ENCODE results near the gene SLC39A11. TPM values are rescaled to one million over a fixed set of nuclear protein-coding genes. Genes with fewer than 3 reads are reported as not detected.

The SLC39A11 gene
- total RNA-seq, 1 experiment from 2014 or later: 18.6 TPM

- BruUV-seq (replicated peaks): no TSS peak
- H3K36me3 ChIP-seq (ENCODE audit: insufficient read depth, low read length, poor library complexity, severe bottlenecking): no peaks in the 10 kb centered on the region
- ChIA-PET POLR2A (ENCODE audit: low non-redundant PET) (no interaction called here), CTCF (no interaction called here)
- H3K9me3 ChIP-seq (ENCODE audit: low read depth, low read length, poor library complexity, severe bottlenecking): no peaks in the 10 kb centered on the region
- intact Hi-C loops (cut with micrococcal nuclease; ENCODE audit: unreplicated experiment): no loop called here
- H3K4me3 ChIP-seq (ENCODE audit: low read depth, low read length, poor library complexity, severe bottlenecking): no peak overlapping the region
- DNase-seq (ENCODE audit: low spot score): no peak
- no peak for TF ChIP-seq EZH2 (IDR thresholded peaks at IDR 0.05; ENCODE audit: borderline replicate concordance, low read depth, low read length, poor library complexity, severe bottlenecking)
- TF ChIP-seq, protein P1, sequence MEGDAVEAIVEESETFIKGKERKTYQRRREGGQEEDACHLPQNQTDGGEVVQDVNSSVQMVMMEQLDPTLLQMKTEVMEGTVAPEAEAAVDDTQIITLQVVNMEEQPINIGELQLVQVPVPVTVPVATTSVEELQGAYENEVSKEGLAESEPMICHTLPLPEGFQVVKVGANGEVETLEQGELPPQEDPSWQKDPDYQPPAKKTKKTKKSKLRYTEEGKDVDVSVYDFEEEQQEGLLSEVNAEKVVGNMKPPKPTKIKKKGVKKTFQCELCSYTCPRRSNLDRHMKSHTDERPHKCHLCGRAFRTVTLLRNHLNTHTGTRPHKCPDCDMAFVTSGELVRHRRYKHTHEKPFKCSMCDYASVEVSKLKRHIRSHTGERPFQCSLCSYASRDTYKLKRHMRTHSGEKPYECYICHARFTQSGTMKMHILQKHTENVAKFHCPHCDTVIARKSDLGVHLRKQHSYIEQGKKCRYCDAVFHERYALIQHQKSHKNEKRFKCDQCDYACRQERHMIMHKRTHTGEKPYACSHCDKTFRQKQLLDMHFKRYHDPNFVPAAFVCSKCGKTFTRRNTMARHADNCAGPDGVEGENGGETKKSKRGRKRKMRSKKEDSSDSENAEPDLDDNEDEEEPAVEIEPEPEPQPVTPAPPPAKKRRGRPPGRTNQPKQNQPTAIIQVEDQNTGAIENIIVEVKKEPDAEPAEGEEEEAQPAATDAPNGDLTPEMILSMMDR (conservative IDR thresholded peaks at IDR 0.05; ENCODE audit: low read depth, low read length): no peak
- no peaks in the 10 kb centered on the region for H3K27me3 ChIP-seq (replicated peaks; ENCODE audit: insufficient read depth, low read depth, low read length, poor library complexity)
- no peak overlapping the region for H3K27ac ChIP-seq (ENCODE audit: low read depth, low read length, poor library complexity, severe bottlenecking)
- H3K4me1 ChIP-seq (ENCODE audit: insufficient read depth, low read length, poor library complexity, severe bottlenecking): no peaks in the 10 kb centered on the region
Observed at GRCh38 chr17:72792771-72793170, 299.7 kb downstream of the SLC39A11 start.

- POLR2A ChIA-PET (ENCODE audit: low non-redundant PET): no interaction called here
- CTCF ChIA-PET: no interaction called here
- no peaks in the 10 kb centered on the region for H3K9me3 ChIP-seq (ENCODE audit: low read depth, low read length, poor library complexity, severe bottlenecking)
- H3K4me1 ChIP-seq (ENCODE audit: insufficient read depth, low read length, poor library complexity, severe bottlenecking): no peaks in the 10 kb centered on the region
- no peak for DNase-seq (ENCODE audit: low spot score)
- no peak overlapping the region for H3K27ac ChIP-seq (ENCODE audit: low read depth, low read length, poor library complexity, severe bottlenecking)
- no TSS peak for BruUV-seq (replicated peaks)
- H3K27me3 ChIP-seq (replicated peaks; ENCODE audit: insufficient read depth, low read depth, low read length, poor library complexity): no peaks in the 10 kb centered on the region
- H3K36me3 ChIP-seq (ENCODE audit: insufficient read depth, low read length, poor library complexity, severe bottlenecking): no peaks in the 10 kb centered on the region
- no peak overlapping the region for H3K4me3 ChIP-seq (ENCODE audit: low read depth, low read length, poor library complexity, severe bottlenecking)
- TF ChIP-seq EZH2 (IDR thresholded peaks at IDR 0.05; ENCODE audit: borderline replicate concordance, low read depth, low read length, poor library complexity, severe bottlenecking): no peak
- TF ChIP-seq, protein P1 (conservative IDR thresholded peaks at IDR 0.05; ENCODE audit: low read depth, low read length): no peak
- intact Hi-C loops (cut with micrococcal nuclease; ENCODE audit: unreplicated experiment): no loop called here
Observed at GRCh38 chr17:72790190-72790589, 302.3 kb downstream of the SLC39A11 start.

DNA sequence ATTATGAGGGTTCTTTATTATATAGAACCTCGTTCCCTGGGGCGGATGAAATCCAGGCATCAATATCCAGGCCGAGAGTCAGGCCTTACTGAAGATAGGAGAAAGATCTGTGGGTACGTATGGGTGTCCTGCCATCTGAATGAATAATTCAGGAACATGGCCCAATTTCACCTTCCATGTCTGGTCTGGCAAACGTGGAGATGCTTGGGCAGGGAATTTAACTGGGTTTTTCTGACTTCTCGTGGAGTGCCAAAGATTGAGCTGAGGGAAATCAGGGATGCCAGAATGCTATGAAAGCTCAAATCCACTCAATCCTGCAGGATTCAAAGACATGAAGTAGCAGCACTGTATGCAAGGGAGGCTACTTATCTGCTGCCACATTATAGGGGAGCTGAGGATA is 302.8 kb downstream of the SLC39A11 start:
- POLR2A ChIA-PET (ENCODE audit: low non-redundant PET): no interaction called here
- H3K27ac ChIP-seq (ENCODE audit: low read depth, low read length, poor library complexity, severe bottlenecking): no peak overlapping the region
- H3K27me3 ChIP-seq (replicated peaks; ENCODE audit: insufficient read depth, low read depth, low read length, poor library complexity): no peaks in the 10 kb centered on the region
- H3K4me1 ChIP-seq (ENCODE audit: insufficient read depth, low read length, poor library complexity, severe bottlenecking): no peaks in the 10 kb centered on the region
- DNase-seq (ENCODE audit: low spot score): no peak
- no TSS peak for BruUV-seq (replicated peaks)
- CTCF ChIA-PET: no interaction called here
- intact Hi-C loops (cut with micrococcal nuclease; ENCODE audit: unreplicated experiment): no loop called here
- no peaks in the 10 kb centered on the region for H3K9me3 ChIP-seq (ENCODE audit: low read depth, low read length, poor library complexity, severe bottlenecking)
- TF ChIP-seq EZH2 (IDR thresholded peaks at IDR 0.05; ENCODE audit: borderline replicate concordance, low read depth, low read length, poor library complexity, severe bottlenecking): no peak
- TF ChIP-seq, protein P1 (conservative IDR thresholded peaks at IDR 0.05; ENCODE audit: low read depth, low read length): no peak
- H3K4me3 ChIP-seq (ENCODE audit: low read depth, low read length, poor library complexity, severe bottlenecking): no peak overlapping the region
- H3K36me3 ChIP-seq (ENCODE audit: insufficient read depth, low read length, poor library complexity, severe bottlenecking): no peaks in the 10 kb centered on the region
